Gastrocnemius medialis (tissue), 4 donors: ENCODE data around the gene HYAL1.

Experiments
- POLR2A ChIP-seq, 2 donors: fragments of 450-650 bp; IDR thresholded peaks; one replicate each; pipeline ENCODE4 v1.6.1; 2017; ENCODE audit warnings: antibody characterized with exemption in 2 of 2, mild to moderate bottlenecking in 2 of 2, moderate library complexity in 2 of 2
- TF ChIP-seq, protein P1 (sequence below), 5 experiments: fragments of 450-650 bp in 3 of 5; fragments of 200-600 bp in 2 of 5; sonication (generic) in 2 of 5; IDR thresholded peaks in 4 of 5; conservative IDR thresholded peaks in 1 of 5; 1 replicate in 4 of 5; 2 replicates in 1 of 5; pipeline ENCODE4 v1.5.1; 2016 to 2019; ENCODE audit warnings: antibody characterized with exemption in 5 of 5, mild to moderate bottlenecking in 3 of 5, moderate library complexity in 3 of 5

DNA sequence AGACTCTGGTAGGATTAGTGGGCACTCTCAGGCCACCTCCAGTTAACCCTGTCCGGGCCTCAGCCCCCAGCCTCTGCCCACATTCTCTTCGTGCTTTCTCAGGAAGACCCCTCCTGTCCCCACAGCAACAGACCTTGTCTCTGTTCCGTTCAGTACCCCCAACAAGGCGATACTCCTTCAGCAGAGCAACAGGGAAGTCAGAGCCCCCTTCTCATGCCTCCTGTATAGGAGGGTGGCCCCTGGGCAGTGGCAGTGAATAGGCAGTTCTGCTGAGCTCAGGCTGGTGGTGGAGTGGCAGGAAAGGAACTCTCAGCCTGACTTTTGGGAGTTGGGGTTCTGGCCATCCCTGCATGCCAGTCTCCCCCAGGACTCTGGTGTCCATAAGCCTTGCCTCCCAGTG lies 33.9 kb downstream of the HYAL1 start:
- TF ChIP-seq, protein P1, sequence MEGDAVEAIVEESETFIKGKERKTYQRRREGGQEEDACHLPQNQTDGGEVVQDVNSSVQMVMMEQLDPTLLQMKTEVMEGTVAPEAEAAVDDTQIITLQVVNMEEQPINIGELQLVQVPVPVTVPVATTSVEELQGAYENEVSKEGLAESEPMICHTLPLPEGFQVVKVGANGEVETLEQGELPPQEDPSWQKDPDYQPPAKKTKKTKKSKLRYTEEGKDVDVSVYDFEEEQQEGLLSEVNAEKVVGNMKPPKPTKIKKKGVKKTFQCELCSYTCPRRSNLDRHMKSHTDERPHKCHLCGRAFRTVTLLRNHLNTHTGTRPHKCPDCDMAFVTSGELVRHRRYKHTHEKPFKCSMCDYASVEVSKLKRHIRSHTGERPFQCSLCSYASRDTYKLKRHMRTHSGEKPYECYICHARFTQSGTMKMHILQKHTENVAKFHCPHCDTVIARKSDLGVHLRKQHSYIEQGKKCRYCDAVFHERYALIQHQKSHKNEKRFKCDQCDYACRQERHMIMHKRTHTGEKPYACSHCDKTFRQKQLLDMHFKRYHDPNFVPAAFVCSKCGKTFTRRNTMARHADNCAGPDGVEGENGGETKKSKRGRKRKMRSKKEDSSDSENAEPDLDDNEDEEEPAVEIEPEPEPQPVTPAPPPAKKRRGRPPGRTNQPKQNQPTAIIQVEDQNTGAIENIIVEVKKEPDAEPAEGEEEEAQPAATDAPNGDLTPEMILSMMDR (IDR thresholded peaks at IDR 0.05 in 4 of 5, conservative IDR thresholded peaks at IDR 0.05 in 1 of 5): no peak
- no peak for TF ChIP-seq POLR2A (IDR thresholded peaks at IDR 0.05)
